Hepatocyte (in vitro differentiated cells): Measurements from ENCODE around the gene BORCS8. TPM values are rescaled to one million over a fixed set of nuclear protein-coding genes. Genes with fewer than 3 reads are reported as not detected.

Experiments used
- DNase-seq: peaks from one replicate; pipeline ENCODE4 v3.0.0-alpha.2; 2016; ENCODE audit warnings: low spot score
- H2AFZ ChIP-seq: fragments of 200-600 bp; sonication (generic); 2 replicates; pipeline ENCODE4 v1.6.0; 2016; ENCODE audit warnings: antibody characterized with exemption, mild to moderate bottlenecking
- H3K27ac ChIP-seq: fragments of 200-600 bp; sonication (generic); 2 replicates; pipeline ENCODE4 v1.5.1; 2016; ENCODE audit warnings: mild to moderate bottlenecking
- H3K27me3 ChIP-seq: fragments of 200-600 bp; sonication (generic); 2 replicates; pipeline ENCODE4 v1.6.1; 2016
- H3K36me3 ChIP-seq: fragments of 200-600 bp; sonication (generic); replicated peaks from 2 replicates; pipeline ENCODE4 v1.5.1; 2016; ENCODE audit warnings: low read depth; ENCODE audit not compliant: insufficient read depth
- H3K4me1 ChIP-seq: fragments of 200-600 bp; sonication (generic); 2 replicates; pipeline ENCODE4 v1.5.1; 2016; ENCODE audit warnings: mild to moderate bottlenecking, moderate library complexity; ENCODE audit not compliant: insufficient read depth
- H3K4me2 ChIP-seq: fragments of 200-600 bp; sonication (generic); 2 replicates; pipeline ENCODE4 v1.6.0; 2016
- H3K4me3 ChIP-seq: fragments of 200-600 bp; sonication (generic); 2 replicates; pipeline ENCODE4 v1.5.1; 2016; ENCODE audit warnings: mild to moderate bottlenecking
- H3K79me2 ChIP-seq: fragments of 200-600 bp; sonication (generic); 2 replicates; pipeline ENCODE4 v1.6.0; 2017; ENCODE audit warnings: mild to moderate bottlenecking
- H3K9me2 ChIP-seq: fragments of 200-600 bp; sonication (generic); replicated peaks from 2 replicates; pipeline ENCODE4 v1.6.0; 2017; ENCODE audit warnings: mild to moderate bottlenecking; ENCODE audit not compliant: insufficient read depth
- H3K9me3 ChIP-seq: fragments of 200-600 bp; sonication (generic); 2 replicates; pipeline ENCODE4 v1.5.1; 2016; ENCODE audit warnings: low read depth, mild to moderate bottlenecking
- H4K20me1 ChIP-seq: fragments of 200-600 bp; sonication (generic); 2 replicates; pipeline ENCODE4 v1.6.0; 2016; ENCODE audit warnings: mild to moderate bottlenecking; ENCODE audit not compliant: insufficient read depth, poor library complexity, severe bottlenecking
- EZH2 ChIP-seq: fragments of 200-600 bp; sonication (generic); IDR thresholded peaks from 2 replicates; pipeline ENCODE4 v1.6.1; 2016; ENCODE audit warnings: antibody characterized with exemption, mild to moderate bottlenecking, borderline replicate concordance
- EZH2phosphoT487 ChIP-seq: fragments of 200-600 bp; sonication (generic); IDR thresholded peaks from one replicate; pipeline ENCODE4 v1.6.1; 2018; ENCODE audit warnings: antibody characterized with exemption, mild to moderate bottlenecking, low read depth, moderate library complexity; ENCODE audit not compliant: unreplicated experiment, severe bottlenecking
- WGBS: methylation state at CpG from one replicate; pipeline ENCODE4 v1.1.6; 2016; ENCODE audit warnings: low lambda C conversion rate; ENCODE audit errors: missing lambda C conversion rate; 5-methylcytosine and 5-hydroxymethylcytosine counted together
- polyA plus RNA-seq: library from polyadenylated mRNA; unstranded; fragments of >200 nt; fragmentation: Nextera tagmentation; extraction: Ambion mirVana; gene quantifications from 2 replicates; pipeline ENCODE4 v1.2.1, GENCODE V29; 2016
- total RNA-seq: library from RNA; depleted of rRNA; stranded (reverse); fragments of >200 nt; gene quantifications from 2 replicates; pipeline ENCODE4 v1.2.3, GENCODE V29; 2014
- TF ChIP-seq, protein P1 (sequence below): fragments of 200-600 bp; sonication (generic); IDR thresholded peaks from 2 replicates; pipeline ENCODE4 v1.5.1; 2016; ENCODE audit warnings: antibody characterized with exemption, mild to moderate bottlenecking; ENCODE audit not compliant: poor library complexity

Gene BORCS8
- total and polyA plus RNA-seq, 2 experiments from 2014 or later: 13.1 to 25.6 TPM

DNA sequence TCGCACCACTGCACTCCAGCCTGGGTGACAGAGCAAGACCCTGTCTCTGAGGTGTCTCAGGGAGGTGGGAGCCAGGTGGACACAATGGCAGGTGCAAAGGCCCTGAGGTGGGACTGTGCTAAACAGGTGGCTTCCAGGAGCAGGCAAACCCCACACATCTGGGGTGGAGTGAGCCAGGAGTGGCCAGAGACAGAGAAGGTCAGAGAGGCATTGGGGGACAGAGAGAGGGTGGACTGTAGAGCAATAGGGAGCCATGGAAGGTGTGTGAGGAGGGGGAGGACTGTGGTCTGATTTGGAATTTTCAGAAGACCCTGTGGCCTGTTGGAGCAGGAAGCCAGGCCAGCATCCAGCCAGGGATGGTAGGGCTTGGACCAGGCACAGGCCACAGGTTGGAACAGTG lies 26.6 kb downstream of the BORCS8 start:
- Histone ChIP-seq H3K9me2 (no peaks in the 10 kb centered on the region), H3K4me2 (no peak overlapping the region), H3K27ac (no peak overlapping the region), H3K4me3 (no peak overlapping the region), H3K36me3 (no peaks in the 10 kb centered on the region), H3K4me1 (no peaks in the 10 kb centered on the region), H2AFZ (no peak overlapping the region), H3K27me3 (no peaks in the 10 kb centered on the region), H3K9me3 (no peaks in the 10 kb centered on the region), H3K79me2 (no peaks in the 10 kb centered on the region), H4K20me1 (no peaks in the 10 kb centered on the region)
- no peak for DNase-seq
- TF ChIP-seq EZH2: no peak
- TF ChIP-seq EZH2phosphoT487: no peak
- TF ChIP-seq, protein P1, sequence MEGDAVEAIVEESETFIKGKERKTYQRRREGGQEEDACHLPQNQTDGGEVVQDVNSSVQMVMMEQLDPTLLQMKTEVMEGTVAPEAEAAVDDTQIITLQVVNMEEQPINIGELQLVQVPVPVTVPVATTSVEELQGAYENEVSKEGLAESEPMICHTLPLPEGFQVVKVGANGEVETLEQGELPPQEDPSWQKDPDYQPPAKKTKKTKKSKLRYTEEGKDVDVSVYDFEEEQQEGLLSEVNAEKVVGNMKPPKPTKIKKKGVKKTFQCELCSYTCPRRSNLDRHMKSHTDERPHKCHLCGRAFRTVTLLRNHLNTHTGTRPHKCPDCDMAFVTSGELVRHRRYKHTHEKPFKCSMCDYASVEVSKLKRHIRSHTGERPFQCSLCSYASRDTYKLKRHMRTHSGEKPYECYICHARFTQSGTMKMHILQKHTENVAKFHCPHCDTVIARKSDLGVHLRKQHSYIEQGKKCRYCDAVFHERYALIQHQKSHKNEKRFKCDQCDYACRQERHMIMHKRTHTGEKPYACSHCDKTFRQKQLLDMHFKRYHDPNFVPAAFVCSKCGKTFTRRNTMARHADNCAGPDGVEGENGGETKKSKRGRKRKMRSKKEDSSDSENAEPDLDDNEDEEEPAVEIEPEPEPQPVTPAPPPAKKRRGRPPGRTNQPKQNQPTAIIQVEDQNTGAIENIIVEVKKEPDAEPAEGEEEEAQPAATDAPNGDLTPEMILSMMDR: no peak
- 100% methylated on average over 1 of the region's 1 CpG for WGBS

DNA sequence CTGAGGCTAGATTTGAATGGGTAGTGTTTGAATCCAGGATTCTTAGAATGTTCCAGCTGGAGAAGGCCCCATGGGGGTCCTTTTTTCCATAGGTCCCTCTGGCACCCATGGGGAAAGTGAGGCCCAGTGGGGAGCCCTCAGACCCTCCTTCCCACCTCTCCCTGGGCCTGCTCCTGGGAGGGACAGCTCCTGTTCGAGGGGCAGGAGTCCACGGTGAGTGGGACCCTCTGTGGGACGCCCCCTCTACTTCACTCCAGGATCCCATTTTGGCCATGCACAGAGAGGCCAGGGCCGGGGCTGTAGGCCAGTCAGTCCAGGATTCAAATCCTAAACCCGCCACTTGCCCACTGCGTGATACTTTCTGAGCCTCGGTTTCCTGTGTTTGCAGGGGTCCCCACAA lies 29.5 kb downstream of the BORCS8 start:
- TF ChIP-seq, protein P1: no peak
- no peak for DNase-seq
- no peaks in the 10 kb centered on the region for H3K36me3 ChIP-seq
- no peaks in the 10 kb centered on the region for H4K20me1 ChIP-seq
- H3K9me3 ChIP-seq: no peaks in the 10 kb centered on the region
- H3K79me2 ChIP-seq: no peaks in the 10 kb centered on the region
- 90% methylated on average over 7 of the region's 7 CpGs for WGBS
- H3K9me2 ChIP-seq: no peaks in the 10 kb centered on the region
- no peak overlapping the region for H3K4me2 ChIP-seq
- no peak overlapping the region for H3K27ac ChIP-seq
- no peaks in the 10 kb centered on the region for H3K4me1 ChIP-seq
- no peak overlapping the region for H3K4me3 ChIP-seq
- H2AFZ ChIP-seq: no peak overlapping the region
- H3K27me3 ChIP-seq: no peaks in the 10 kb centered on the region

- 77% methylated on average over 15 of the region's 26 CpGs for WGBS
- H3K4me3 ChIP-seq: no peak overlapping the region
- H3K4me2 ChIP-seq: no peak overlapping the region
- TF ChIP-seq EZH2phosphoT487 (no peak), EZH2 (no peak)
- TF ChIP-seq, protein P1: no peak
- H2AFZ ChIP-seq: no peak overlapping the region
- H3K4me1 ChIP-seq: no peaks in the 10 kb centered on the region
- no peaks in the 10 kb centered on the region for H3K36me3 ChIP-seq
- H4K20me1 ChIP-seq: no peaks in the 10 kb centered on the region
- no peak overlapping the region for H3K27ac ChIP-seq
- no peaks in the 10 kb centered on the region for H3K27me3 ChIP-seq
- H3K79me2 ChIP-seq: no peaks in the 10 kb centered on the region
- H3K9me3 ChIP-seq: no peaks in the 10 kb centered on the region
- DNase-seq: no peak
- H3K9me2 ChIP-seq: no peaks in the 10 kb centered on the region
These were observed 31.4 kb downstream of the BORCS8 start for GRCh38 chr19:19160461-19161035.

GRCh38 chr19:19159534-19159933 lies 32.4 kb downstream of the BORCS8 start:
- 93% methylated on average over 4 of the region's 4 CpGs for WGBS

More at GRCh38 chr19:19159534-19159933, 32.4 kb downstream of the BORCS8 start:
- Histone ChIP-seq H3K9me3 (no peaks in the 10 kb centered on the region), H3K27me3 (no peaks in the 10 kb centered on the region), H2AFZ (no peak overlapping the region), H3K79me2 (no peaks in the 10 kb centered on the region), H3K4me2 (no peak overlapping the region), H3K36me3 (no peaks in the 10 kb centered on the region), H3K4me3 (no peak overlapping the region), H3K27ac (no peak overlapping the region), H3K9me2 (no peaks in the 10 kb centered on the region), H4K20me1 (no peaks in the 10 kb centered on the region), H3K4me1 (no peaks in the 10 kb centered on the region)
- TF ChIP-seq, protein P1: no peak
- TF ChIP-seq EZH2: no peak
- TF ChIP-seq EZH2phosphoT487: no peak
- no peak for DNase-seq
